IPS-15b (cell line): Measurements from ENCODE around the gene ADIPOQ.
A peak's percentile ranks its signal among the peaks of the same experiment; 100 is the strongest.
"Not testable (repeated sequence)": the region's sequence is repeated elsewhere in the genome, so short reads cannot be mapped to it uniquely, and the experiment has no call there.

Source experiments
- H3K27me3 ChIP-seq: one replicate; pipeline ENCODE4 v1.6.1; 2013; ENCODE audit warnings: low read length; ENCODE audit not compliant: control insufficient read depth, insufficient read depth
- H3K36me3 ChIP-seq: one replicate; pipeline ENCODE4 v1.6.1; 2013; ENCODE audit warnings: low read length; ENCODE audit not compliant: control insufficient read depth, insufficient read depth
- H3K4me1 ChIP-seq: one replicate; pipeline ENCODE4 v1.6.1; 2013; ENCODE audit warnings: mild to moderate bottlenecking, low read length; ENCODE audit not compliant: control insufficient read depth, insufficient read depth
- H3K4me3 ChIP-seq: one replicate; pipeline ENCODE4 v1.5.1; 2013; ENCODE audit warnings: low read depth, low read length
- H3K9ac ChIP-seq: one replicate; pipeline ENCODE4 v1.6.1; 2013; ENCODE audit warnings: low read depth, mild to moderate bottlenecking, low read length
- H3K9me3 ChIP-seq: one replicate; pipeline ENCODE4 v1.6.1; 2013; ENCODE audit warnings: mild to moderate bottlenecking, low read length; ENCODE audit not compliant: control insufficient read depth, insufficient read depth

ADIPOQ gene

DNA sequence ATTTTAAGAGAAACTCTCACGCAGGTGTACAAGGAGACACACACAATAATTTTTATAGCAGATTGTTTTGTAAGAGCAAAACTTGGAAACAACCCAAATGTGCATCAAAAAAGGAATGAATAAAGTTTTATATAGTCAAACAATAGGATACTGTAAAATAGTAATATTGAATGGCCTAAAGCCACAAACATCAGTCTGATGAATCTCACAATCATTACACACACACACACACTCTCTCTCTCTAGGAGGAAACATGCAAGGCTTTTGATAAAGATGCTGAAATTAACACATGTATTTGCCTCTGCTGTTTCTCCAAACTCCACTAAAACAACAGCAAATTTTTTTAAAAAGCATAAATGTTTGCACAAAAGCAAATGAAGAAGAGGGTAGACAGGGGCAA lies 37.3 kb downstream of the ADIPOQ start:
- no peaks in the 10 kb centered on the region for H3K36me3 ChIP-seq
- no peak overlapping the region for H3K4me3 ChIP-seq

DNA sequence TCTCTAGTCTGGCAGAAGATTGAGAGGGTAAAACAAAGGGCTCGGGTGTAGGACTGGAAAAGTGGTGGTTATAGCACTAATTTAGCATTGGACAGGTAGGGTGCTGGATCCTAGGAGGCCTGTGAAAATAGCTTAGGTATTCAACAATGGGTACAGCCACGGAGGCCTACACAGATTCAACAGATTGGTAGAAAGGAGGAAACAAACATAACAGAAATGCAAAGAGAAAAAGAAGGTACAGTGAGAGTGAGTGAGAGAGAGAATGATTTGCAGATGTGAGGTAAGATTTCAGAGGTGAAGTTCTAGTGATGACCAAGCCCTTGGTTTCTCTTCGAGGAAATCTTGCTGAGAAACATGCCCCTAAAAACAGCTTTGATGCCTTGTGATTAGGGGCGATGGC lies 37.9 kb downstream of the ADIPOQ start:
- H3K9me3 ChIP-seq: no peaks in the 10 kb centered on the region
- H3K27me3 ChIP-seq: no peaks in the 10 kb centered on the region
- H3K9ac ChIP-seq: no peak overlapping the region
- no peaks in the 10 kb centered on the region for H3K36me3 ChIP-seq
- no peaks in the 10 kb centered on the region for H3K4me1 ChIP-seq
- H3K4me3 ChIP-seq: no peak overlapping the region

More for the DNA sequence above, 37.3 kb downstream of the ADIPOQ start:
- Histone ChIP-seq H3K9me3 (no peaks in the 10 kb centered on the region), H3K9ac (no peak overlapping the region), H3K27me3 (no peaks in the 10 kb centered on the region), H3K4me1 (no peaks in the 10 kb centered on the region)

DNA sequence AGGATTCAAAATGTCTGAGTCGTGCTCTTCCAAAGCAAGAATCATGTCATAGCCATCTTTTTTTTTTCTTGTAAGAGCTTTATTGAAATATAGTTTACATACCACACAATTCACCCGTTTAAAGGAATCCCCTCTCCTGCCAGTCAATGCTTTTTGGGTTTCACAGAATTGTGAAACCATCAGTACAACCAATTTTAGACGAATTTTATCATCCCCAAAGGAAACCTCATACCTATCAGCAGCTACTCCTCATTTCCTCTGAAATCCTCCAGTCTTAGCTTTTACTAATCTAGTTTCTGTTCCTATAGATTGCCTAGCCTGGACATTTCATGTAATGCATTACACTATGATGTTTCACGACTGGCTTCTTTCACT lies 39.6 kb downstream of the ADIPOQ start:
- Histone ChIP-seq H3K4me1 (peaks cover 8% of the 10 kb centered on the region), H3K9me3 (no peaks in the 10 kb centered on the region)

DNA sequence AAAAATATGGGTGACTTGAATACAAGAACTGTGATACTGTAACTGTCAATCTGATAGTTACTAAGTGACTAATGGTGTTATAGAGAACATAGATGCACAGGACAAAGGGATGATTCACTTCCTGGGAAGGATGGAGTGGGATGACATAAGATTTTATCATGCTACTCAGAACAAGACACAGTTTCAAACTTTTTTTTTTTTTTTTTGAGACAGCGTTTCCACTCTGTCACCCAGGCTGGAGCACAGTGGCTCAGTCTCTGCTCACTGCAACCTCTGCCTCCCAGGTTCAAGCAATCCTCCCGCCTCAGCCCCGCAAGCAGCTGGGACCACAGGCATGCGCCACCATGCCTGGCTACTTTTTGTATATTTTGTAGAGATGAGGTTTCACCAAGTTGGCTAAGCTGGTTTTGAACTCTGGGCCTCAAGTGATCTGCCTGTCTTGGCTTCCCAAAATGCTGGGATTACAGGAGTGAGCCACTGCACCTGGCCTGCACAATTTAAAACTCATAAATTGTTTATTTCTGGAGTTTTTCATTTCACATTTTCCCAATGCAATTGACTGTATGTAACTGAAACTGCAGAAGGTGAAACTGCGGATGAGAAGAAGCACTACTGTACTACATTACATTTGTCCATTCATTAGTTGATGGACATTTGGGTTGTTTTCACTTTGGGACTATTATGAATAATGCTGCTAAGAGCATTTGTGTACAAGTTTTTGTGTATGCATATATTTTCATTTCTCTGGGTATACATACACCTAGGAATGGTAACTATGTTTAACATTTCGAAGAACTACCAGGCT lies 40.6 kb downstream of the ADIPOQ start:
- no peak overlapping the region for H3K4me3 ChIP-seq
- H3K4me1 ChIP-seq: peaks cover 13% of the 10 kb centered on the region
- H3K36me3 ChIP-seq: no peaks in the 10 kb centered on the region
- H3K9ac ChIP-seq: no peak overlapping the region
- H3K27me3 ChIP-seq: no peaks in the 10 kb centered on the region
- no peaks in the 10 kb centered on the region for H3K9me3 ChIP-seq

More for the DNA sequence above, 39.6 kb downstream of the ADIPOQ start:
- no peak overlapping the region for H3K9ac ChIP-seq
- H3K4me3 ChIP-seq: no peak overlapping the region
- no peaks in the 10 kb centered on the region for H3K27me3 ChIP-seq
- H3K36me3 ChIP-seq: no peaks in the 10 kb centered on the region

DNA sequence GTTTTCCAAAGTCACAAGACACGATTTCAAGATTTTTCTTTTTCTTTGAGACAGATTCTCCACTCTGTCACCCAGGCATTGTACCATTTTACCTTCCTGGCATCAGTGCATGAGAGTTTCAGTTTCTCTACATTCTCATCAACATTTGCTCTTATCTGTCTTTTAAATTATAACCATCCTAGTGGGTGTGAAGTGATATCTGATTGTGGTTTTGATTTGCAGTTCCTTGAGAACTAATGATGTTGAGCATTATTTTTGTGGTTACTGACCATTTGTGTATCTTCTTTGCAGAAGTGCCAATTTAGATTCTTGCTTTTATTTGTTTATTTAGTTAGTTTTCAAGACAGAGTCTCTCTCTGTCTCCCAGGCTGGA lies 41.2 kb downstream of the ADIPOQ start:
- Histone ChIP-seq H3K36me3 (no peaks in the 10 kb centered on the region), H3K9me3 (no peaks in the 10 kb centered on the region), H3K9ac (no peak overlapping the region), H3K4me1 (peaks cover 19% of the 10 kb centered on the region), H3K27me3 (no peaks in the 10 kb centered on the region), H3K4me3 (no peak overlapping the region)

DNA sequence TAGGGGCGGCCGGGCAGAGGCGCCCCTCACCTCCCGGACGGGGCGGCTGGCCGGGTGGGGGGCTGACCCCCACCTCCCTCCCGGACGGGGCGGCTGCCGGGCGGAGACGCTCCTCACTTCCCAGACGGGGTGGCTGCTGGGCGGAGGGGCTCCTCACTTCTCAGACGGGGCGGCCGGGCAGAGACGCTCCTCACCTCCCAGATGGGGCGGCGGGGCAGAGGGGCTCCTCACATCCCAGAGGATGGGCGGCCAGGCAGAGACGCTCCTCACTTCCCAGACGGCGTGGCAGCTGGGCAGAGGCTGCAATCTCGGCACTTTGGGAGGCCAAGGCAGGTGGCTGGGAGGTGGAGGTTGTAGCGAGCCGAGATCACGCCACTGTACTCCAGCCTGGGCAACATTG lies 42.4 kb downstream of the ADIPOQ start:
- not testable (repeated sequence) for H3K36me3 ChIP-seq, H3K4me3 ChIP-seq, H3K9ac ChIP-seq, H3K27me3 ChIP-seq, H3K9me3 ChIP-seq
- H3K4me1 ChIP-seq: peaks cover 26% of the 10 kb centered on the region

DNA sequence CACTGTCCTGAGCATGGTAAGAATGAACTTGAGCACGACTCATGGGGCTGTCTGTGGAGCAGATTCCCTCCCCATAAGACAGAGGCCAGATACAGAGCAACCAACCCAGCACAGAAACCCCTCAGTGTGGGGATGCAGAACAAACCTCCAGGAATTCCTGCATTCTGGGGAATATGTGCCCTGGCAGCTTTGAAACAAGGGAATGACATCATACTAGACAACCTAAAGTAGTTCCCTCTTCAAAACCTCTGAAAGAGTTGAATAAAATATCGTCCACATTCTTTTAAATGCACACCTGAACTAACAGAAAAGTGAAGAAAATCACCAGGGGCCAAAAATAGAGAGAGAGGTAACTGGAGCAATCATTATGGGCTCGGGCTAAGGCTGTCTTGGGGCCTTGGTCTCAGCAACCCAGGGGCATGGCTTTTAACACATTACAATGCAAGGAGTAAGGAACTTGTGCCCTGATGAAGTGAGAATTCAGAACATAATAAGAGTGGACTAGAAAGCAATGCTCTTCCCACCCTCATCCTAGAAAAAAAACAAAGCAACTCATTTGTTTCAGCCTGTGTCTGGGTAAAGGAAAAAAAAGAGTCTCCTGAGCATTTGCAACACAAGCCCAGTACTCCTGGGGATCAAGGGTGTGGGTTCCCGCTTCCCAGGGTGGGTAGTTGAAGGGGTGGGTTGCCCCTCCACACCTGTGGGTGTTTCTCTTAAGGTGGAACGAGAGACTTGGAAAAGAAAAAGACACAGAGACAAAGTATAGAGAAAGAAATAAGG lies 43.9 kb downstream of the ADIPOQ start:
- peaks cover 26% of the 10 kb centered on the region for H3K4me1 ChIP-seq
- peak overlapping the region; percentile 42 for H3K9ac ChIP-seq
- H3K27me3 ChIP-seq: no peaks in the 10 kb centered on the region
- H3K9me3 ChIP-seq: no peaks in the 10 kb centered on the region
- no peaks in the 10 kb centered on the region for H3K36me3 ChIP-seq
- H3K4me3 ChIP-seq: no peak overlapping the region

DNA sequence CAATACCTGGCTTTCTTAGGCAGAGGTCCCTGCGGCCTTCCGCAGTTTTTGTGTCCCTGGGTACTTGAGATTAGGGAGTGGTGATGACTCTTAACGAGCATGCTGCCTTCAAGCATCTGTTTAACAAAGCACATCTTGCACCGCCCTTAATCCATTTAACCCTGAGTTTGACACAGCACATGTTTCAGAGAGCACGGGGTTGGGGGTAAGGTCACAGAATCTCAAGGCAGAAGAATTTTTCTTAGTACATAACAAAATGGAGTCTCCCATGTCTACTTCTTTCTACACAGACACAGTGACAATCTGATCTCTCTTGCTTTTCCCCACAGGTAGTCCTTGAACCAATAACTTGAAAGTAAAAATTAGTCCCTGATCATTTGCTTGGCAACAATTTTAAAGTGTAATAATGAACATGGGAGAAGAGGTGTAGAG lies 45.0 kb downstream of the ADIPOQ start:
- not testable (repeated sequence) for H3K9me3 ChIP-seq, H3K9ac ChIP-seq, H3K27me3 ChIP-seq, H3K36me3 ChIP-seq, H3K4me3 ChIP-seq
- H3K4me1 ChIP-seq: peaks cover 26% of the 10 kb centered on the region

DNA sequence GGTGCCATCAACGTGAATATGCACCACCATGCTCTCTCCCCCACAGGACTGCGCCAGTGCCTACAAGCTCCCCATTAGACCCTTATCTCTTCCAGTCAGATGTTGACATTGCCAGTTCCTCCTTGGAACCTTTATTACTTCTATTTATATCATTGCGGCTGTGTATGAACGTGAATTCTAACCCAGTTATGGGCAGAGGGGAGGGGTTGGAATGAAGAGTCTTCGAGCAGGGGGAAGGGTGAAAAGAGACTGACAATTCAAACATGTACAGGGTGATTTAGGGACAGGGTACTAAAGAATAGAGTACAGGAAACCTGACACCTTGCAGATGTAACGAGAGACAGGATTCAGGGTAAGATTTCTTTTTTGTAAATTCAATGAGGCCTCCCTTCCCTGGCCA lies 46.1 kb downstream of the ADIPOQ start:
- Histone ChIP-seq H3K4me1 (peaks cover 30% of the 10 kb centered on the region), H3K9ac (peak overlapping the region; percentile 20), H3K9me3 (no peaks in the 10 kb centered on the region), H3K27me3 (no peaks in the 10 kb centered on the region), H3K36me3 (no peaks in the 10 kb centered on the region), H3K4me3 (no peak overlapping the region)

DNA sequence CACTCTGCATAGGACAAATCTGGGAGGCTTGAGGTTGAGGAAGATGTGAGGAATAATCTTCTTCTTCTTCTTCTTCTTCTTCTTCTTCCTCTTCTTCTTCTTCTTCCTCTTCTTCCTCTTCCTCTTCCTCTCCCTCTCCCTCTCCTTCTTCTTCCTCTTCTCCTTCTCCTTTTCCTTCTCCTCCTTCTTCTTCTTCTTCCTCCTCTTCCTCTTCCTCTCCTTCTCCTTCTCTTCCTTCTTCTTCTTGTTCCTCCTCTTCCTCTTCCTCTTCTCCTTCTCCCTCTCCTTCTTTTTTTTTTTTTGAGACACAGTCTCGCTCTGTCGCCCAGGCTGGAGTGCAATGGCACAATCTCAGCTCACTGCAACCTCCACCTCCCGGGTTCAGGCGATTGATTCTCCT lies 47.2 kb downstream of the ADIPOQ start:
- not testable (repeated sequence) for H3K36me3 ChIP-seq, H3K9me3 ChIP-seq, H3K27me3 ChIP-seq, H3K9ac ChIP-seq, H3K4me3 ChIP-seq
- peaks cover 36% of the 10 kb centered on the region for H3K4me1 ChIP-seq

DNA sequence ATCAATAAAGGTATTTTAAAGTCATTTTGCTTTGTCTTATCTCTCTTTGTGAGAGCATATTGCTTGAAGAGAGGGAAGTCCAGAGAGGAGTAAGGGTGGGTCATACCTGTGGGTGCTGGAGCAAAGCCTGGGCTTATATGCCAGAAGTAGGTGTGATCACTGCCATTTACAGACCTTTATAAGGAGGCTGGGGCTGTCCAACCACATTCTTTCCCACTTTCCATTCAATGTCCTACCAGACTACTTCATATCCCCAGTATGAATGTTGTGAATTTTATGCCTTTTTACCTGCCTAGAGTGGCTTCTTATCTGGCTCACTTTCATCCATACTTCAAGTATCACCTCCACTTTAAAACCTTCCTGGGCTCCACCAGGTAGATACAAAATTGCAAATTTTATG lies 48.4 kb downstream of the ADIPOQ start:
- H3K4me3 ChIP-seq: no peak overlapping the region
- H3K27me3 ChIP-seq: no peaks in the 10 kb centered on the region
- H3K9ac ChIP-seq: no peak overlapping the region
- H3K4me1 ChIP-seq: peaks cover 41% of the 10 kb centered on the region
- H3K9me3 ChIP-seq: peaks cover 3% of the 10 kb centered on the region
- no peaks in the 10 kb centered on the region for H3K36me3 ChIP-seq

DNA sequence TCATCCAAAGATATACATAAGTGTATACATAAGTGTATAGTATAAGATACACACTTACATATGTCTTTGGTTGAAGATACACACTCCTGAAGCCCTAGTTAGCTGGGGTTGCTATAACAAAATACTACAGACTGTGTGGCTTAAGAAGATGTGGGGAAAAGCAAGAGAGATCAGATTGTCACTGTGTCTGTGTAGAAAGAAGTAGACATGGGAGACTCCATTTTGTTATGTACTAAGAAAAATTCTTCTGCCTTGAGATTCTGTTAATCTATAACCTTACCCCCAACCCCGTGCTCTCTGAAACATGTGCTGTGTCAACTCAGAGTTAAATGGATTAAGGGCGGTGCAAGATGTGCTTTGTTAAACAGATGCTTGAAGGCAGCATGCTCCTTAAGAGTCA lies 50.6 kb downstream of the ADIPOQ start:
- H3K9me3 ChIP-seq, H3K9ac ChIP-seq, H3K27me3 ChIP-seq, H3K36me3 ChIP-seq, H3K4me3 ChIP-seq: not testable (repeated sequence)
- H3K4me1 ChIP-seq: peaks cover 40% of the 10 kb centered on the region
